Thoracic aorta (tissue), 2 donors: Measurements from ENCODE around the gene PLSCR4. TPM values are rescaled to one million over a fixed set of nuclear protein-coding genes. Genes with fewer than 3 reads are reported as not detected.

Experiments used
- ATAC-seq: fragments of 150-250 bp; one replicate; pipeline ENCODE4 v1.8.0; 2017; ENCODE audit warnings: low read depth; ENCODE audit not compliant: insufficient number of reproducible peaks, low FRiP score
- DNase-seq: peaks from one replicate; pipeline ENCODE4 v3.0.0-alpha.2; 2020; ENCODE audit warnings: low spot score
- H3K27ac ChIP-seq, 2 donors: fragments of 200-600 bp; sonication (generic); 1 replicate in 1 of 2; 2 replicates in 1 of 2; pipeline ENCODE4 v1.5.1; 2016; ENCODE audit warnings: mild to moderate bottlenecking in 2 of 2, moderate library complexity in 2 of 2
- H3K27me3 ChIP-seq: fragments of 200-600 bp; sonication (generic); replicated peaks from 2 replicates; pipeline ENCODE4 v1.6.0; 2016; ENCODE audit warnings: mild to moderate bottlenecking; ENCODE audit not compliant: insufficient read depth
- H3K36me3 ChIP-seq: fragments of 200-600 bp; sonication (generic); one replicate; pipeline ENCODE4 v1.5.1; 2016
- H3K4me1 ChIP-seq, 2 donors: fragments of 200-600 bp; sonication (generic); 1 replicate in 1 of 2; 2 replicates in 1 of 2; pipeline versions ENCODE4 v1.5.1 to v1.6.0; 2016; ENCODE audit warnings: low read depth in 2 of 2, mild to moderate bottlenecking in 1 of 2; ENCODE audit not compliant: control insufficient read depth in 1 of 2
- H3K4me3 ChIP-seq: fragments of 200-600 bp; sonication (generic); 2 replicates; pipeline ENCODE4 v1.5.1; 2016; ENCODE audit warnings: mild to moderate bottlenecking
- H3K9me3 ChIP-seq: fragments of 200-600 bp; sonication (generic); 2 replicates; pipeline ENCODE4 v1.5.1; 2016
- total RNA-seq, 2 donors: library from RNA; depleted of rRNA; stranded (reverse); fragments of >200 nt; gene quantifications; one replicate each; pipeline versions ENCODE4 v1.1.0 to v1.2.3, GENCODE V29; 2016
- TF ChIP-seq, protein P1 (sequence below): fragments of 200-600 bp; sonication (generic); IDR thresholded peaks from one replicate; pipeline ENCODE4 v1.5.1; 2019; ENCODE audit warnings: antibody characterized with exemption

Gene PLSCR4
- total RNA-seq, 2 donors from 2014 or later = 115 to 148 TPM

GRCh38 chr3:146218880-146219866 lies 31.7 kb downstream of the PLSCR4 start:
- H3K27me3 ChIP-seq = no peaks in the 10 kb centered on the region
- peaks cover 19 to 54% of the 10 kb centered on the region in 2 donors for H3K4me1 ChIP-seq
- DNase-seq = no peak
- no peaks in the 10 kb centered on the region for H3K36me3 ChIP-seq
- no peak overlapping the region for H3K4me3 ChIP-seq
- no peaks in the 10 kb centered on the region for H3K9me3 ChIP-seq
- H3K27ac ChIP-seq = no peak overlapping the region
- no peak for ATAC-seq
- TF ChIP-seq, protein P1, sequence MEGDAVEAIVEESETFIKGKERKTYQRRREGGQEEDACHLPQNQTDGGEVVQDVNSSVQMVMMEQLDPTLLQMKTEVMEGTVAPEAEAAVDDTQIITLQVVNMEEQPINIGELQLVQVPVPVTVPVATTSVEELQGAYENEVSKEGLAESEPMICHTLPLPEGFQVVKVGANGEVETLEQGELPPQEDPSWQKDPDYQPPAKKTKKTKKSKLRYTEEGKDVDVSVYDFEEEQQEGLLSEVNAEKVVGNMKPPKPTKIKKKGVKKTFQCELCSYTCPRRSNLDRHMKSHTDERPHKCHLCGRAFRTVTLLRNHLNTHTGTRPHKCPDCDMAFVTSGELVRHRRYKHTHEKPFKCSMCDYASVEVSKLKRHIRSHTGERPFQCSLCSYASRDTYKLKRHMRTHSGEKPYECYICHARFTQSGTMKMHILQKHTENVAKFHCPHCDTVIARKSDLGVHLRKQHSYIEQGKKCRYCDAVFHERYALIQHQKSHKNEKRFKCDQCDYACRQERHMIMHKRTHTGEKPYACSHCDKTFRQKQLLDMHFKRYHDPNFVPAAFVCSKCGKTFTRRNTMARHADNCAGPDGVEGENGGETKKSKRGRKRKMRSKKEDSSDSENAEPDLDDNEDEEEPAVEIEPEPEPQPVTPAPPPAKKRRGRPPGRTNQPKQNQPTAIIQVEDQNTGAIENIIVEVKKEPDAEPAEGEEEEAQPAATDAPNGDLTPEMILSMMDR = peak; percentile 76

DNA sequence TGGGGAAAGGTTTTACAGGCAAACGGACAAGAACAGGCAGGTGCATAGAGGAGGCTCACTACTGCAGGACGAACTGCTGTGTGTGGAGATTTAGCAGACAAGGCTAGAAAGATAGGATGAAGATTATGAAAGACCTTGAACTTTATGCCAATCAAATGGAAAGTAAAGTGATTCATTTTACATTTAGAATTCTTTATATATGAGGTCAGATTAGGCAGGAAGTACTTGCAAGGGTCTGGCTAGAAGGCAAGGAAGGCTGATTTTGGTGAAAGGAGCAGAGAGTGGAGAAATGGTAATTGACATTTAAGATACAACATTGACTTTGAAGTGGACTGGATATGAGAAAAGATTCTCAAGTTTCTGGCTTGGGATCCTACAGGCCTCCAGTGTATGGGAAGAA lies 33.6 kb downstream of the PLSCR4 start:
- ATAC-seq = no peak
- no peak overlapping the region for H3K27ac ChIP-seq

DNA sequence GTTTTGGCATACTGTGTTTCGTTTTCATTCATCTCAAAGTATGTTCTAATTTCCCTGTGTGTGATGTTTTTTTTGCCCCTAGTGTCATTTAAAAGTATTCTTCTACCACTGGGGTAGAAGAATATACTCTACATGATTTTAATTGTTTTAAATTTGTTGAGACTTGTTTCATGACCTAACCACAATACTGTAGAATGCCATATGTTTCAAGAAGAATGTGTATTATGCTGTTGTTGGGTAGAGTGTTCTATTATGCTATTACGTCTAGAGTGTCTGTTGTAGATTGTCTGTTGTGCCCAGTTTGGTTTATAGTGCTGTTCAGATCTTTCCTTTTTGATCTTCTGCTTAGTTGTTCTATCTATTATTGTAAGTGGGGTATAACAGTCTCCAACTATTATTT lies 36.4 kb downstream of the PLSCR4 start:
- Histone ChIP-seq H3K36me3 (no peaks in the 10 kb centered on the region), H3K27ac (no peak overlapping the region), H3K4me1 (peaks cover 4 to 34% of the 10 kb centered on the region in 2 donors), H3K4me3 (no peak overlapping the region), H3K9me3 (no peaks in the 10 kb centered on the region), H3K27me3 (no peaks in the 10 kb centered on the region)
- no peak for DNase-seq
- TF ChIP-seq, protein P1 = no peak
- no peak for ATAC-seq

More for the DNA sequence above, 33.6 kb downstream of the PLSCR4 start:
- TF ChIP-seq, protein P1 = no peak
- Histone ChIP-seq H3K36me3 (no peaks in the 10 kb centered on the region), H3K4me3 (no peak overlapping the region), H3K4me1 (peaks cover 18 to 42% of the 10 kb centered on the region in 2 donors), H3K9me3 (no peaks in the 10 kb centered on the region), H3K27me3 (no peaks in the 10 kb centered on the region)
- no peak for DNase-seq

DNA sequence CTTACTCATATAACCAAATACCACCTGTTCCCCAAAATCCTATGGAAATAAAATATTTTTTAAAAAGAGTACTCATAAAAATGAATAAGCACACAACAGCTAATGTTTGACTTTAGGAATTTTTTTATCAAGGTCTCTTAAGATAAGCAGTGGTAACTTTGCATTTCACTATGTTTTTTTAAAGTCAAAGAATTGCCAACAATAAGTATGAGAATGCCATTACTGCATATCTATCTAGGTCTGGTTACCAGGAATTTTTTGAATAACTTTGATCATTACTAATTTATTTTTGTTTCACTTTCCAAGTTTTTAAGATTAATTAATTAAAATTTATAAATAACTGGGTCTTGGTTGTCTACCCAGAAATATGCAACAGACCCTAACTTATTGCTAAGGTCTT lies 41.5 kb downstream of the PLSCR4 start:
- Histone ChIP-seq H3K4me1 (peaks cover 2 to 30% of the 10 kb centered on the region in 2 donors), H3K4me3 (no peak overlapping the region), H3K27ac (peak overlapping the region in 1 of 2 donors; percentile 24), H3K36me3 (peaks cover 14% of the 10 kb centered on the region), H3K9me3 (no peaks in the 10 kb centered on the region), H3K27me3 (no peaks in the 10 kb centered on the region)
- TF ChIP-seq, protein P1 = no peak
- ATAC-seq (no peak), DNase-seq (no peak)

GRCh38 chr3:146203776-146204175 lies 47.1 kb downstream of the PLSCR4 start:
- H3K27me3 ChIP-seq = no peaks in the 10 kb centered on the region
- H3K4me3 ChIP-seq = no peak overlapping the region
- TF ChIP-seq, protein P1 = no peak
- H3K27ac ChIP-seq = no peak overlapping the region
- H3K36me3 ChIP-seq = peaks cover 18% of the 10 kb centered on the region
- ATAC-seq = no peak
- H3K9me3 ChIP-seq = no peaks in the 10 kb centered on the region
- peaks cover 0 to 20% of the 10 kb centered on the region in 2 donors for H3K4me1 ChIP-seq
- DNase-seq = no peak
